Liver (tissue), 9 donors: ENCODE results near the gene TMEM163. TPM values are rescaled to one million over a fixed set of nuclear protein-coding genes. Genes with fewer than 3 reads are reported as not detected.

ENCODE experiments used
- DNase-seq: peaks from one replicate; pipeline ENCODE4 v3.0.0-alpha.2; 2017; ENCODE audit warnings: low spot score
- H3K27ac ChIP-seq, 2 donors: one replicate each; pipeline ENCODE4 v1.7.0; 2013; ENCODE audit warnings: inconsistent platforms in 2 of 2, low read length in 2 of 2, control low read depth in 1 of 2, low read depth in 1 of 2, mild to moderate bottlenecking in 1 of 2
- H3K27me3 ChIP-seq, 4 donors: one replicate each; pipeline versions ENCODE4 v1.6.1 to v1.7.0; 2013; ENCODE audit warnings: low read length in 3 of 4, inconsistent platforms in 1 of 4, mild to moderate bottlenecking in 1 of 4, moderate library complexity in 1 of 4; ENCODE audit not compliant: control insufficient read depth in 4 of 4, insufficient read depth in 4 of 4
- H3K36me3 ChIP-seq, 4 donors: one replicate each; pipeline versions ENCODE4 v1.6.1 to v1.7.0; 2013; ENCODE audit warnings: low read length in 3 of 4, mild to moderate bottlenecking in 3 of 4, low read depth in 1 of 4, moderate library complexity in 1 of 4; ENCODE audit not compliant: control insufficient read depth in 4 of 4, insufficient read depth in 3 of 4
- H3K4me1 ChIP-seq, 4 donors: one replicate each; pipeline versions ENCODE4 v1.6.1 to v1.7.0; 2013; ENCODE audit warnings: low read length in 3 of 4, mild to moderate bottlenecking in 3 of 4, moderate library complexity in 1 of 4; ENCODE audit not compliant: control insufficient read depth in 4 of 4, insufficient read depth in 4 of 4
- H3K4me3 ChIP-seq, 3 donors: one replicate each; pipeline versions ENCODE4 v1.6.1 to v1.7.0; 2013; ENCODE audit warnings: low read length in 3 of 3, control low read depth in 1 of 3, low read depth in 1 of 3, mild to moderate bottlenecking in 1 of 3
- H3K9ac ChIP-seq, 2 donors: one replicate each; pipeline ENCODE4 v1.7.0; 2013; ENCODE audit warnings: low read length in 2 of 2, mild to moderate bottlenecking in 2 of 2, moderate library complexity in 2 of 2, control low read depth in 1 of 2, low read depth in 1 of 2
- H3K9me3 ChIP-seq, 4 donors: one replicate each; pipeline versions ENCODE4 v1.6.1 to v1.7.0; 2013; ENCODE audit warnings: low read length in 3 of 4; ENCODE audit not compliant: control insufficient read depth in 4 of 4
- ATF3 ChIP-seq: IDR thresholded peaks from 2 replicates; pipeline ENCODE4 v1.6.1; 2016; ENCODE audit warnings: antibody characterized with exemption
- CTCF ChIP-seq: fragments of 150-350 bp; IDR thresholded peaks from 2 replicates; pipeline ENCODE4 v1.5.1; 2017; ENCODE audit warnings: improper control_type of control experiment, low read depth, low read length; ENCODE audit not compliant: missing input control
- EGR1 ChIP-seq, 2 donors: IDR thresholded peaks; 2 replicates each; pipeline ENCODE4 v1.6.1; 2016 to 2018; ENCODE audit warnings: antibody characterized with exemption in 2 of 2, low read depth in 2 of 2
- GABPA ChIP-seq, 2 donors: IDR thresholded peaks in 1 of 2; conservative IDR thresholded peaks in 1 of 2; 2 replicates each; pipeline ENCODE4 v1.6.1; 2016; ENCODE audit warnings: antibody characterized with exemption in 2 of 2, mild to moderate bottlenecking in 1 of 2, moderate library complexity in 1 of 2
- HNF4A ChIP-seq, 2 donors: conservative IDR thresholded peaks; 2 replicates each; pipeline ENCODE4 v1.6.1; 2016; ENCODE audit warnings: antibody characterized with exemption in 2 of 2, mild to moderate bottlenecking in 2 of 2
- JUND ChIP-seq, 2 donors: IDR thresholded peaks; 2 replicates each; pipeline ENCODE4 v1.6.1; 2016; ENCODE audit warnings: antibody characterized with exemption in 2 of 2
- MAX ChIP-seq: IDR thresholded peaks from 2 replicates; pipeline ENCODE4 v1.6.1; 2016; ENCODE audit warnings: antibody characterized with exemption
- NR2F2 ChIP-seq: IDR thresholded peaks from 2 replicates; pipeline ENCODE4 v1.6.1; 2016; ENCODE audit warnings: antibody characterized with exemption
- RAD21 ChIP-seq, 2 donors: IDR thresholded peaks; 2 replicates each; pipeline ENCODE4 v1.6.1; 2016; ENCODE audit warnings: antibody characterized with exemption in 2 of 2, mild to moderate bottlenecking in 2 of 2
- REST ChIP-seq: IDR thresholded peaks from 2 replicates; pipeline ENCODE4 v1.6.1; 2016; ENCODE audit warnings: antibody characterized with exemption, mild to moderate bottlenecking
- TAF1 ChIP-seq: conservative IDR thresholded peaks from 2 replicates; pipeline ENCODE4 v1.6.1; 2016; ENCODE audit warnings: antibody characterized with exemption, mild to moderate bottlenecking
- YY1 ChIP-seq: IDR thresholded peaks from 2 replicates; pipeline ENCODE4 v1.6.1; 2016; ENCODE audit warnings: antibody characterized with exemption, mild to moderate bottlenecking
- WGBS: extraction: QIAGEN DNeasy Blood & Tissue Kit; methylation state at CpG from one replicate; pipeline ENCODE4 v1.1.7; 2013; 5-methylcytosine and 5-hydroxymethylcytosine counted together
- polyA plus RNA-seq, 2 donors: library from polyadenylated mRNA; stranded (reverse) in 1 of 2; unstranded in 1 of 2; fragments of 200-250 nt in 1 of 2; fragments of >200 nt in 1 of 2; fragmentation: Nextera tagmentation in 1 of 2; extraction: Ambion mirVana in 1 of 2; gene quantifications; one replicate each; pipeline versions ENCODE4 v1.2.1 to v1.2.3, GENCODE V29; 2013 to 2015
- total RNA-seq, 2 donors: library from RNA; depleted of rRNA; stranded (reverse); fragments of >200 nt; gene quantifications; one replicate each; pipeline ENCODE4 v1.2.3, GENCODE V29; 2014
- donor health status: healthy.
- donor health status: healthy.
- donor health status: healthy.
- donor health status: healthy.
- donor health status: healthy.

TMEM163 gene
- total and polyA plus RNA-seq, 4 donors, result 0.08 to 0.48 (median 0.25) TPM

GRCh38 chr2:134736167-134736880 is 17.5 kb upstream of the TMEM163 start:
- no peak overlapping the region for H3K9ac ChIP-seq
- DNase-seq, result no peak
- no peak overlapping the region for H3K4me3 ChIP-seq
- H3K4me1 ChIP-seq, result no peaks in the 10 kb centered on the region
- no peak for TF ChIP-seq RAD21 (IDR thresholded peaks at IDR 0.05)
- H3K27ac ChIP-seq, result no peak overlapping the region
- H3K27me3 ChIP-seq, result peaks cover 0 to 2% (median 0%) of the 10 kb centered on the region in 4 donors
- no peaks in the 10 kb centered on the region for H3K9me3 ChIP-seq
- 83% methylated on average over 3 of the region's 3 CpGs for WGBS
- H3K36me3 ChIP-seq, result no peaks in the 10 kb centered on the region

- H3K4me3 ChIP-seq, result no peak overlapping the region
- DNase-seq, result no peak
- 83% methylated on average over 3 of the region's 3 CpGs for WGBS
- no peak overlapping the region for H3K27ac ChIP-seq
- TF ChIP-seq RAD21 (IDR thresholded peaks at IDR 0.05), result no peak
- TF ChIP-seq MAX, result no peak
- no peak for TF ChIP-seq NR2F2
- no peak for TF ChIP-seq GABPA (IDR thresholded peaks at IDR 0.05 in 1 of 2, conservative IDR thresholded peaks at IDR 0.05 in 1 of 2)
- TF ChIP-seq EGR1 (IDR thresholded peaks at IDR 0.05; ENCODE audit: low read depth in 2 of 2), result no peak
- TF ChIP-seq REST, result no peak
- no peak for TF ChIP-seq TAF1
- TF ChIP-seq HNF4A (conservative IDR thresholded peaks at IDR 0.05), result no peak
- TF ChIP-seq ATF3, result no peak
- no peak for TF ChIP-seq CTCF
- TF ChIP-seq JUND (IDR thresholded peaks at IDR 0.05), result no peak
- no peak for TF ChIP-seq YY1
- H3K9ac ChIP-seq, result no peak overlapping the region
- no peaks in the 10 kb centered on the region for H3K36me3 ChIP-seq
- no peaks in the 10 kb centered on the region for H3K9me3 ChIP-seq
- peaks cover 0 to 11% (median 0%) of the 10 kb centered on the region in 4 donors for H3K27me3 ChIP-seq
- no peaks in the 10 kb centered on the region for H3K4me1 ChIP-seq
Observed at GRCh38 chr2:134728163-134728562, 9.4 kb upstream of the TMEM163 start.
